ENCODE data around the gene LARGE1.

Gene LARGE1

DNA sequence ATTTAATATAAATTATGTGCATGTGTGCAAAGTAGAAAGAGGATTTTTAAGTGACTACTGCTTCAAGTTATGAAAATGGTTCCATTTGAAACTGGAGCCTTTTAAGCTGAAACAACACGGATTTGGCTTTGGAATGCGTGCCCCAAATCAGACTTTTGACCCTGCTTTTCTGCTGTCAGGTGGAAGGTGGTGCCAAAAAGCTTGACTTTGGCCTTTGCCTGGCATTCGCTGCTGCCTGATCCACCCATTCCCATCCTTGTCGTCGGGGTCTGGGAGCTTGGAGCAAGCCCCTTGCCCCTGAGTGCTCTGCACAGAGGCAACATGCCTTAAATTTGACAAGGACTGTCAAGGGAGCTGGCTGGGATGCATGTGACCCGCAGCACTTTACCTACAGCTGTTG is 526.8 kb downstream of the LARGE1 start:
- TF ChIP-seq CTCF (IDR thresholded peaks at IDR 0.05; ENCODE audit: low read depth, low read length, missing control alignments) = no peak
- in situ Hi-C loops (cut with HindIII; ENCODE audit: low sequenced_read_pairs) = loop anchor here (5.0 kb wide), 1 partner anchor 34 kb away; no protein-coding TSS in a partner anchor
- no peak overlapping the region for H3K4me3 ChIP-seq (ENCODE audit: low read depth, low read length)
- no peak for DNase-seq (ENCODE audit: low read depth)

- no peak overlapping the region for H3K4me3 ChIP-seq (ENCODE audit: low read depth, low read length)
- no peak for DNase-seq (ENCODE audit: low read depth)
- in situ Hi-C loops (cut with HindIII; ENCODE audit: low sequenced_read_pairs) = loop anchor here (5.0 kb wide), 1 partner anchor 36 kb away; no protein-coding TSS in a partner anchor
- TF ChIP-seq CTCF (IDR thresholded peaks at IDR 0.05; ENCODE audit: low read depth, low read length, missing control alignments) = no peak
These were observed 529.0 kb downstream of the LARGE1 start for GRCh38 chr22:33391298-33391697.

- no peak for TF ChIP-seq CTCF (IDR thresholded peaks at IDR 0.05; ENCODE audit: low read depth, low read length, missing control alignments)
- in situ Hi-C loops (cut with HindIII; ENCODE audit: low sequenced_read_pairs) = loop anchor here (5.0 kb wide), 1 partner anchor 37 kb away; no protein-coding TSS in a partner anchor
- no peak overlapping the region for H3K4me3 ChIP-seq (ENCODE audit: low read depth, low read length)
- DNase-seq (ENCODE audit: low read depth) = peak; percentile 67
These were observed 530.3 kb downstream of the LARGE1 start for GRCh38 chr22:33389936-33390335.

DNA sequence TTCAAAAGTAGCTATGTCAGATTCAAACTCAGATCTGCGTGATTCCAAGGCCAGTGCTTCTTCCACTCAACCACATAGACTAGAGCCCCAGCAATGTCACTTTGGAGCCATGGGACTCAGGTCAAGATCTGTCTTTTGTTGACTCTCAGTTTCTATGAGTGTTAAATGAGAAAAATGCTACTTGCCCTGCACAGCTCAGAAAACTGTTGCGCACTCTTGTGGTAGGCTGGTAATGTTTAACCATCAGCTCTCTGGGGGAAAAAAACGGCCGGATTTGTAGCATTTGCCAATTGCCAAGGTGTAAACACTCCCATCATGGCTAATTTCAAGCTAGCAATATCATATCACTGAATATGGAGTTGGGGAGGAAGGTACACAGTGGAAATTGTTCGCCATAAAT is 534.0 kb downstream of the LARGE1 start:
- TF ChIP-seq CTCF (IDR thresholded peaks at IDR 0.05; ENCODE audit: low read depth, low read length, missing control alignments) = no peak
- no peak for DNase-seq (ENCODE audit: low read depth)
- H3K4me3 ChIP-seq (ENCODE audit: low read depth, low read length) = no peak overlapping the region
- in situ Hi-C loops (cut with HindIII; ENCODE audit: low sequenced_read_pairs) = no loop called here

DNA sequence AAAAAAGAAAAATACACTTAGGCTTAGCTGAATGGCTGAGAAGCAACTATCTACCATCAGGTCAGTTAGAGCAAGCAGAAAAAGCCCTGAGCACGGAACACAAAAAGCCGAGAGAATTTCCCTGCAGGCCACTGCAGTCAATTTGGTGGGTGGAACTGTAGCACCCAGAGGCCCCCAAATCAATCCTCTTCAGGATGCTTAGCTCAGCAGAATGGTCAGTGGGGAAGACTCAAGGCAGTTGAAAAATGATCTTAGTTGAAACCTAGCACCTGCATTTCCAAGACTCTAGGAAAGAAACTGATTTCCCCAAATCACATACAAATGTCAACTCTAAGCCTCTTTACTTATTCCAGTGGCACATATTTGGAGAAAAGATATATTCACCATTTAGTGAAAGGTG is 534.7 kb downstream of the LARGE1 start:
- TF ChIP-seq CTCF (IDR thresholded peaks at IDR 0.05; ENCODE audit: low read depth, low read length, missing control alignments) = no peak
- in situ Hi-C loops (cut with HindIII; ENCODE audit: low sequenced_read_pairs) = no loop called here
- H3K4me3 ChIP-seq (ENCODE audit: low read depth, low read length) = no peak overlapping the region
- DNase-seq (ENCODE audit: low read depth) = no peak

GRCh38 chr22:33382436-33382835 is 537.8 kb downstream of the LARGE1 start:
- no peak for TF ChIP-seq CTCF (IDR thresholded peaks at IDR 0.05; ENCODE audit: low read depth, low read length, missing control alignments)
- DNase-seq (ENCODE audit: low read depth) = no peak
- in situ Hi-C loops (cut with HindIII; ENCODE audit: low sequenced_read_pairs) = no loop called here
- no peak overlapping the region for H3K4me3 ChIP-seq (ENCODE audit: low read depth, low read length)

Measured in astrocyte of the cerebellum (primary cell).